Parathyroid adenoma (tissue), 2 donors: ENCODE results near the gene PUS7.

Source experiments
- H2AFZ ChIP-seq: fragments of 300-600 bp; sonication (generic); one replicate; pipeline ENCODE4 v1.7.0; 2017; ENCODE audit warnings: antibody characterized with exemption, mild to moderate bottlenecking
- H3K27ac ChIP-seq: fragments of 300-600 bp; sonication (generic); one replicate; pipeline ENCODE4 v1.7.0; 2017
- H3K27me3 ChIP-seq: fragments of 300-600 bp; sonication (generic); one replicate; pipeline ENCODE4 v1.7.0; 2017; ENCODE audit warnings: low read length; ENCODE audit not compliant: control insufficient read depth, insufficient read depth
- H3K36me3 ChIP-seq: fragments of 300-600 bp; sonication (generic); one replicate; pipeline ENCODE4 v1.7.0; 2017; ENCODE audit warnings: low read length; ENCODE audit not compliant: control insufficient read depth, insufficient read depth
- H3K4me1 ChIP-seq: fragments of 300-600 bp; sonication (generic); one replicate; pipeline ENCODE4 v1.7.0; 2017; ENCODE audit warnings: control low read depth
- H3K4me2 ChIP-seq: fragments of 300-600 bp; sonication (generic); one replicate; pipeline ENCODE4 v1.7.0; 2017; ENCODE audit warnings: low read length
- H3K4me3 ChIP-seq: fragments of 300-600 bp; sonication (generic); one replicate; pipeline ENCODE4 v1.7.0; 2017; ENCODE audit warnings: low read depth, low read length
- H3K79me2 ChIP-seq: fragments of 300-600 bp; sonication (generic); one replicate; pipeline ENCODE4 v1.7.0; 2017; ENCODE audit warnings: control low read depth
- H3K9ac ChIP-seq: fragments of 300-600 bp; sonication (generic); one replicate; pipeline ENCODE4 v1.7.0; 2017; ENCODE audit warnings: mild to moderate bottlenecking
- H3K9me3 ChIP-seq: fragments of 300-600 bp; sonication (generic); one replicate; pipeline ENCODE4 v1.7.0; 2017; ENCODE audit warnings: low read length; ENCODE audit not compliant: control insufficient read depth
- TF ChIP-seq, protein P1 (sequence below): fragments of 300-600 bp; sonication (generic); IDR thresholded peaks from one replicate; pipeline ENCODE4 v1.7.0; 2017; ENCODE audit warnings: antibody characterized with exemption, mild to moderate bottlenecking
- donor health status: primary hyperparathyroidism.

Gene PUS7

DNA sequence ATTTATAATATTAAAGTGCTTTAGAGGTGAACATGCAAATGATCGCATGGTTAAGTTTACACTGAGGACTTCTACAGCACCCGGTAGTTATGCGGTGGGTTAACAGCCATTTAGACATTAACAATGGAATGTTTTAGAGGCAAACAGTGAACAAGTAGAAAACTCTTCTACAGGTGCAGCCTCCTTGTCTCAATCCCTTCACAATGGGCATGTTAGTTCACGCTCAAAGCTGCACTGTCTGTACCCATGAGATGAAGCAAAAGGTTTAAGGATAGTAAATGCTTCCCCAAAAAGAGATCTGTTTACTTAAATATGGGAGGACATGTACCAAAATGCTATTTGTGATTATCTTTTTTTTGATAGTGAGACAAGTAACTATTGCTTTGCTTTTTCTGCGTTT lies 25.1 kb downstream of the PUS7 start:
- H3K27me3 ChIP-seq: no peaks in the 10 kb centered on the region
- TF ChIP-seq, protein P1, sequence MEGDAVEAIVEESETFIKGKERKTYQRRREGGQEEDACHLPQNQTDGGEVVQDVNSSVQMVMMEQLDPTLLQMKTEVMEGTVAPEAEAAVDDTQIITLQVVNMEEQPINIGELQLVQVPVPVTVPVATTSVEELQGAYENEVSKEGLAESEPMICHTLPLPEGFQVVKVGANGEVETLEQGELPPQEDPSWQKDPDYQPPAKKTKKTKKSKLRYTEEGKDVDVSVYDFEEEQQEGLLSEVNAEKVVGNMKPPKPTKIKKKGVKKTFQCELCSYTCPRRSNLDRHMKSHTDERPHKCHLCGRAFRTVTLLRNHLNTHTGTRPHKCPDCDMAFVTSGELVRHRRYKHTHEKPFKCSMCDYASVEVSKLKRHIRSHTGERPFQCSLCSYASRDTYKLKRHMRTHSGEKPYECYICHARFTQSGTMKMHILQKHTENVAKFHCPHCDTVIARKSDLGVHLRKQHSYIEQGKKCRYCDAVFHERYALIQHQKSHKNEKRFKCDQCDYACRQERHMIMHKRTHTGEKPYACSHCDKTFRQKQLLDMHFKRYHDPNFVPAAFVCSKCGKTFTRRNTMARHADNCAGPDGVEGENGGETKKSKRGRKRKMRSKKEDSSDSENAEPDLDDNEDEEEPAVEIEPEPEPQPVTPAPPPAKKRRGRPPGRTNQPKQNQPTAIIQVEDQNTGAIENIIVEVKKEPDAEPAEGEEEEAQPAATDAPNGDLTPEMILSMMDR: no peak
- no peaks in the 10 kb centered on the region for H3K79me2 ChIP-seq
- no peaks in the 10 kb centered on the region for H3K9me3 ChIP-seq
- no peaks in the 10 kb centered on the region for H3K4me1 ChIP-seq
- no peak overlapping the region for H2AFZ ChIP-seq
- no peak overlapping the region for H3K4me2 ChIP-seq
- H3K36me3 ChIP-seq: no peaks in the 10 kb centered on the region
- no peak overlapping the region for H3K4me3 ChIP-seq
- H3K9ac ChIP-seq: no peak overlapping the region
- no peak overlapping the region for H3K27ac ChIP-seq

DNA sequence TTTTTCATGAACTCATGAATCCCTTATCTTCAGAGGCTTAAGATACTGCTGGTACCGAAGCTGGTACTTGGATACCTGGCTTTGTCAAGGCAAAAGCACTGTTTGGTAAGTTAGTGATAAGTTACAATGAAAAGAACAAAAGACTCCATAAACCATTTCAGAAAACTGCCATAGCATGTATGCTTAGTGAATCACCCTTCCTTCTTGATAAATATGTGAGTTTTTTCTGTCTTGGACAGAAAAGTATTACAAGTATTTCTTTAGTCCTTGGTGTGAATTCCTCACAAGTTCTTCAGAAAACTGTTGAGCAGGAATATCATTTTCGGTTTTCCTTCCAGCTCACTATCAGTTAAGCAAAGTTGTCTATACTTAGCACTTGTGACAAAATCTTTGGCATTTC lies 25.6 kb downstream of the PUS7 start:
- Histone ChIP-seq H3K9ac (no peak overlapping the region), H3K27me3 (no peaks in the 10 kb centered on the region), H3K9me3 (no peaks in the 10 kb centered on the region), H3K36me3 (no peaks in the 10 kb centered on the region), H2AFZ (no peak overlapping the region), H3K4me2 (no peak overlapping the region), H3K27ac (no peak overlapping the region), H3K4me1 (no peaks in the 10 kb centered on the region), H3K4me3 (no peak overlapping the region), H3K79me2 (no peaks in the 10 kb centered on the region)
- TF ChIP-seq, protein P1: no peak

DNA sequence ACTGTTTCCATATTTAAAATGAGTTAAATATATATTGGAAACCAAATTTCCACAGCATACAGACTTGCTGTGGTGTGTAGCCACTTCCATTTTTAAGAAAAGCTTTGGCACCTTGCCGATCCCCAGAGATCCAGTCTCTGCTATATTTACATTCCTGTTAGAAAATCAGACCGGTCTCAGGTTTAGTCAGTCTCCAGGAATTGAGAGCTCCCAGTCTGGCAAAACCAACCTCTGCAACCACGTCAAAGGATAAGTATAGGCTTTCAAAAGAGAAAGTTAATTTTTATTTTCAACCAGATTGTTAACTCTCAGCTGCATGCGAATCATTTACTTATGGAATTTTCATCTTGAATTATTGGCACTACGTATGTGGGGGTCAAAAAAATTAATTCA lies 28.2 kb downstream of the PUS7 start:
- H3K4me3 ChIP-seq: no peak overlapping the region
- no peak overlapping the region for H2AFZ ChIP-seq
- no peaks in the 10 kb centered on the region for H3K36me3 ChIP-seq
- no peaks in the 10 kb centered on the region for H3K79me2 ChIP-seq
- H3K9ac ChIP-seq: no peak overlapping the region
- H3K9me3 ChIP-seq: no peaks in the 10 kb centered on the region
- no peak overlapping the region for H3K27ac ChIP-seq
- TF ChIP-seq, protein P1: no peak
- no peaks in the 10 kb centered on the region for H3K27me3 ChIP-seq
- no peak overlapping the region for H3K4me2 ChIP-seq
- H3K4me1 ChIP-seq: no peaks in the 10 kb centered on the region

DNA sequence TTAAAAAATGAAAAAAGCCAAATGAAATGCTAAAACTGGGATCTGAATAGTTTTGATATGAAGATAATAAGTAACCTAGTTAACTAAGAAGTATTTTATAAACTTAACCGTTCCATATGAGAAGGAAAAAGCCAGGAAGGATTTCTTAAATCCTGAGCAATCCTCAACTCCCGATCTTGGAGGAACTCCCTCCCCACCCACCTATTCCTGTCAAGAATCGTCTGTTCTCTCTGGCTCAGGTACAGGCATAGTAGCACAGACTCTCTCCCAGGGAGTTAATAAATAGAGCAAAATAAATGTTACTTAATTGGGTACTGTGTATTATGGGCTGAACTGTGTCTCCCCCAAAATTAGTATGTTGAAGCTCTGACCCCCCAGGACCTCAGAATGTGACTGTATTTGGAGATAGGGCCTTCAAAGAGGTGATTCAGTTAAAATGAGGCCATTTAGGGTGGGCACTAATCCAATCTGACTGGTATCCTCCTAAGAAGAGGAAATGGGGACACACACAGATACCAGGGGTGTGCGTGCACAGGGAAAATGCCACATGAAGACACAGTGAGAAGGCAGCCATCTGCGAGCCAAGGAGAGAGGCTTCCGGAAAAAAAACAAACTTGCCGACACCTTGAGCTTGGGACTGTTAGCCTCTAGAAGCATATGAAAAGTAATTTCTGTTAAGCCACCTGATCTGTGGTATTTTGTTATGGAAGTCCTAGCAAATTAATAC lies 28.7 kb downstream of the PUS7 start:
- TF ChIP-seq, protein P1: no peak
- H3K27ac ChIP-seq: no peak overlapping the region
- H3K4me3 ChIP-seq: no peak overlapping the region
- no peak overlapping the region for H2AFZ ChIP-seq
- no peak overlapping the region for H3K4me2 ChIP-seq
- H3K9me3 ChIP-seq: no peaks in the 10 kb centered on the region
- no peaks in the 10 kb centered on the region for H3K79me2 ChIP-seq
- no peaks in the 10 kb centered on the region for H3K27me3 ChIP-seq
- H3K36me3 ChIP-seq: no peaks in the 10 kb centered on the region
- H3K4me1 ChIP-seq: no peaks in the 10 kb centered on the region
- H3K9ac ChIP-seq: no peak overlapping the region

DNA sequence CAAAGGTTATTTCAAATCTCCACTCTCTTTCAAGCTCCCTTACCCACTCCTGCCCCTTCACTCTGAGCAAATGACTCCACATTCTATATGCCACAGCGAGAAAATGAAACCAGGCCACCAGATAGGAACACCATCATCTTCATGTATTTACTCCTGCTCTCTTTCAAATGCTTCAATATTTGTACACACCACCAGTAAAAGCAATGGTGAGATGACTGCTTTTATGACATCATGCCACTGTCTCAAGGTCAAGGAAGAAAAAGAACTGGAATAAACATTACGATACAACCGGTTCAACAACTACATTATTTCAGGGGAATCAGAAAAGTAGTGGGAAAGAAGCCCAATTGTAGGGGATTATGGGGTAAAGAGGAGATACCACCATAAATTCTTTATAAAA lies 32.7 kb downstream of the PUS7 start:
- Histone ChIP-seq H3K36me3 (no peaks in the 10 kb centered on the region), H3K9me3 (no peaks in the 10 kb centered on the region), H3K27ac (no peak overlapping the region), H3K79me2 (no peaks in the 10 kb centered on the region), H3K4me1 (no peaks in the 10 kb centered on the region), H3K4me2 (no peak overlapping the region), H3K9ac (no peak overlapping the region), H3K4me3 (no peak overlapping the region), H2AFZ (no peak overlapping the region), H3K27me3 (no peaks in the 10 kb centered on the region)
- TF ChIP-seq, protein P1: no peak
